GM12878 (cell line): ENCODE data around the gene MARS2. TPM values are rescaled to one million over a fixed set of nuclear protein-coding genes. Genes with fewer than 3 reads are reported as not detected.

Experiments
- ATAC-seq: fragments of 200-7000 bp; cut with Tn5 transposase; 3 replicates; pipeline ENCODE4 v1.9.1; 2020; ENCODE audit warnings: mild to moderate bottlenecking, moderate library complexity
- BruUV-seq: library from RNA; stranded (reverse); fragments of 400-500 nt; replicated peaks from 2 replicates; lab custom pipeline; 2021; lab: Mats Ljungman, UMichigan
- CTCF ChIA-PET: fragments of 300-600 bp; sonication (Branson Sonifier 250); formaldehyde crosslinking; extraction: SDS; loops from one replicate; lab custom pipeline; 2021; ENCODE audit warnings: inconsistent platforms; lab: Yijun Ruan, JAX
- POLR2A ChIA-PET: fragments of 350-600 bp; formaldehyde crosslinking; extraction: SDS; loops from one replicate; lab custom pipeline; 2021; ENCODE audit warnings: inconsistent platforms; lab: Charles Lee
- RAD21 ChIA-PET: fragments of 300-600 bp; sonication (Branson Sonifier 250); formaldehyde crosslinking; loops from one replicate; lab custom pipeline; 2023; ENCODE audit warnings: antibody characterized with exemption; ENCODE audit not compliant: unreplicated experiment; lab: Charles Lee
- SMC1A ChIA-PET: fragments of 300-600 bp; sonication (Branson Sonifier 250); formaldehyde crosslinking; loops from one replicate; lab custom pipeline; 2023; ENCODE audit not compliant: unreplicated experiment, uncharacterized antibody; lab: Charles Lee
- DNase-seq: peaks from one replicate; pipeline ENCODE4 v3.0.0-alpha.2; 2011; ENCODE audit warnings: low read depth, low spot score
- FAIRE-seq: peaks from 3 replicates; lab custom pipeline; 2011; peaks lifted over from hg19 to GRCh38; lab: Jason Lieb, UNC
- H2AFZ ChIP-seq: 2 replicates; pipeline ENCODE4 v1.6.0; 2011; ENCODE audit warnings: low read depth, low read length, control low read depth; ENCODE audit not compliant: control insufficient read depth
- H3K27ac ChIP-seq: 2 replicates; pipeline ENCODE4 v1.5.1; 2011; ENCODE audit warnings: control low read depth; ENCODE audit not compliant: control insufficient read depth, insufficient read depth
- H3K27me3 ChIP-seq, 2 experiments: replicated peaks in 1 of 2; 2 replicates each; pipeline versions ENCODE4 v1.6.0 to v1.6.1; 2011; ENCODE audit warnings: low read length in 1 of 2; ENCODE audit not compliant: control insufficient read depth in 2 of 2, insufficient read depth in 2 of 2
- H3K36me3 ChIP-seq, 2 experiments: 2 replicates each; pipeline ENCODE4 v1.5.1; 2011; ENCODE audit warnings: low read length in 1 of 2; ENCODE audit not compliant: control insufficient read depth in 2 of 2, insufficient read depth in 2 of 2
- H3K4me1 ChIP-seq: 2 replicates; pipeline ENCODE4 v1.6.1; 2011; ENCODE audit warnings: mild to moderate bottlenecking, low read length, moderate library complexity, mixed read lengths; ENCODE audit not compliant: control insufficient read depth, insufficient read depth
- H3K4me2 ChIP-seq: 2 replicates; pipeline ENCODE4 v1.6.0; 2011; ENCODE audit warnings: control low read depth; ENCODE audit not compliant: control insufficient read depth, insufficient read depth
- H3K4me3 ChIP-seq: fragments of 200-600 bp; sonication (generic); 2 replicates; pipeline ENCODE4 v1.5.1; 2016
- H3K79me2 ChIP-seq: 2 replicates; pipeline ENCODE4 v1.6.0; 2011; ENCODE audit warnings: low read length; ENCODE audit not compliant: control insufficient read depth, insufficient read depth
- H3K9ac ChIP-seq: 2 replicates; pipeline ENCODE4 v1.8.0; 2011; ENCODE audit warnings: low read length, control low read depth, mixed read lengths; ENCODE audit not compliant: control insufficient read depth, insufficient read depth
- H3K9me3 ChIP-seq: replicated peaks from 3 replicates; pipeline ENCODE4 v1.5.1; 2011; ENCODE audit warnings: mild to moderate bottlenecking, low read length; ENCODE audit not compliant: control insufficient read depth, insufficient read depth
- H4K20me1 ChIP-seq: 2 replicates; pipeline ENCODE4 v1.6.0; 2011; ENCODE audit not compliant: control insufficient read depth, insufficient read depth
- CTCF ChIP-seq, 3 experiments: IDR thresholded peaks in 2 of 3; conservative IDR thresholded peaks in 1 of 3; 2 replicates each; pipeline ENCODE4 v1.5.1; 2011; ENCODE audit warnings: low read depth in 3 of 3, low read length in 3 of 3, mild to moderate bottlenecking in 3 of 3, control low read depth in 2 of 3, moderate library complexity in 2 of 3, inconsistent platforms in 1 of 3, mixed read lengths in 1 of 3; ENCODE audit not compliant: control insufficient read depth in 2 of 3, insufficient read depth in 1 of 3; ENCODE audit errors: extremely low read depth in 1 of 3
- HCFC1 ChIP-seq: fragments of 150-350 bp; IDR thresholded peaks from 2 replicates; pipeline ENCODE4 v1.6.1; 2014; ENCODE audit warnings: low read length
- MXI1 ChIP-seq: fragments of 150-350 bp; IDR thresholded peaks from 2 replicates; pipeline ENCODE4 v1.6.1; 2011; ENCODE audit warnings: low read depth, mild to moderate bottlenecking, inconsistent platforms, low read length, improper control_type of control experiment
- POLR2AphosphoS2 ChIP-seq: IDR thresholded peaks from 2 replicates; pipeline ENCODE4 v1.6.1; 2011; ENCODE audit warnings: low read depth, mild to moderate bottlenecking, low read length, improper control_type of control experiment, moderate library complexity
- RAD21 ChIP-seq: IDR thresholded peaks from 2 replicates; pipeline ENCODE4 v1.6.1; 2011; ENCODE audit warnings: mild to moderate bottlenecking, low read depth, low read length, moderate library complexity; ENCODE audit not compliant: insufficient read depth
- RB1 ChIP-seq: fragments of 450-650 bp; formaldehyde crosslinking; IDR thresholded peaks from 2 replicates; pipeline ENCODE4 v1.6.1; 2017; ENCODE audit warnings: mild to moderate bottlenecking, borderline replicate concordance
- SIN3A ChIP-seq: IDR thresholded peaks from 2 replicates; pipeline ENCODE4 v1.6.1; 2012; ENCODE audit warnings: low read depth, low read length, improper control_type of control experiment
- SKIL ChIP-seq: fragments of 450-650 bp; IDR thresholded peaks from 2 replicates; pipeline ENCODE4 v1.6.1; 2017; ENCODE audit warnings: mild to moderate bottlenecking, low read depth, inconsistent platforms; ENCODE audit not compliant: poor library complexity, severe bottlenecking
- SMAD1 ChIP-seq: fragments of 450-650 bp; IDR thresholded peaks from 2 replicates; pipeline ENCODE4 v1.6.1; 2018; ENCODE audit warnings: mild to moderate bottlenecking, low read depth; ENCODE audit not compliant: partially characterized antibody
- SMC3 ChIP-seq: IDR thresholded peaks from 2 replicates; pipeline ENCODE4 v1.6.1; 2011; ENCODE audit warnings: low read length, improper control_type of control experiment, borderline replicate concordance
- TARDBP ChIP-seq: IDR thresholded peaks from 2 replicates; pipeline ENCODE4 v1.6.1; 2016; ENCODE audit warnings: borderline replicate concordance
- TCF3 ChIP-seq: IDR thresholded peaks from 2 replicates; pipeline ENCODE4 v1.6.1; 2012; ENCODE audit warnings: low read depth, mild to moderate bottlenecking, low read length, borderline replicate concordance; ENCODE audit not compliant: insufficient read depth
- YBX1 ChIP-seq: fragments of 450-650 bp; IDR thresholded peaks from 2 replicates; pipeline ENCODE4 v1.6.1; 2016; ENCODE audit warnings: antibody characterized with exemption
- YY1 ChIP-seq: IDR thresholded peaks from 2 replicates; pipeline ENCODE4 v1.6.1; 2011; ENCODE audit warnings: low read depth, mild to moderate bottlenecking, low read length
- ZBTB33 ChIP-seq: fragments of 450-650 bp; IDR thresholded peaks from 2 replicates; pipeline ENCODE4 v1.6.1; 2017; ENCODE audit warnings: mild to moderate bottlenecking
- ZNF384 ChIP-seq: IDR thresholded peaks from 2 replicates; pipeline ENCODE4 v1.6.1; 2012; ENCODE audit warnings: low read depth, mild to moderate bottlenecking, low read length, improper control_type of control experiment, borderline replicate concordance
- WGBS: methylation state at CpG from one replicate; pipeline ENCODE4 v1.1.6; 2016; ENCODE audit warnings: low lambda C conversion rate; ENCODE audit not compliant: insufficient replicate concordance, insufficient coverage; ENCODE audit errors: missing lambda C conversion rate; 5-methylcytosine and 5-hydroxymethylcytosine counted together
- in situ Hi-C: fragments of 300-500 bp; cut with MboI; formaldehyde crosslinking; loops from 9 replicates; pipeline ENCODE4 v1.14.3; 2018; ENCODE audit warnings: mixed read lengths
- intact Hi-C: fragments of 100-400 bp; cut with micrococcal nuclease; formaldehyde crosslinking; loops from one replicate; pipeline ENCODE4 v1.14.2; 2022; ENCODE audit not compliant: unreplicated experiment
- polyA plus RNA-seq, 11 experiments: library from polyadenylated mRNA; depleted of rRNA in 4 of 11; unstranded in 6 of 11; stranded (reverse) in 5 of 11; fragments of >200 nt; fragmentation: Nextera tagmentation in 4 of 11; fragmentation: Illumina TruSeq in 1 of 11; extraction: Ambion mirVana in 4 of 11; extraction: Trizol in 1 of 11; gene quantifications; 1 replicate in 1 of 11; 2 replicates in 10 of 11; pipeline versions ENCODE4 v1.2.1 to v1.2.3, GENCODE V29; 2011 to 2016; ENCODE audit warnings: inconsistent platforms in 2 of 11, missing spikeins in 2 of 11, low read depth in 1 of 11
- total RNA-seq, 4 experiments: library from RNA; depleted of rRNA in 3 of 4; stranded (reverse); fragments of >200 nt in 3 of 4; fragmentation: Illumina TruSeq in 1 of 4; extraction: Trizol in 1 of 4; gene quantifications; 2 replicates each; pipeline versions ENCODE4 v1.2.1 to v1.2.3, GENCODE V29; 2013 to 2021

Gene MARS2
- total and polyA plus RNA-seq, 10 of the 15 experiments (the other 5 are each of a cell fraction or from before 2014, with no cell fraction given): 4.0 to 22.7 (median 18.5) TPM

GRCh38 chr2:197707316-197708213, 2.4 kb downstream of the MARS2 start:
- no TSS peak for BruUV-seq
- no peak for TF ChIP-seq ZBTB33
- TF ChIP-seq YY1: no peak
- TF ChIP-seq TARDBP: no peak
- peak; percentile 62; the same call in 1 of the 2 replicates for TF ChIP-seq SMC3
- 0 out of 2 replicates have a peak, but pooled peaks have one; percentile 37 for TF ChIP-seq RB1
- TF ChIP-seq SIN3A: no peak
- no peak for TF ChIP-seq TCF3
- peak; percentile 61 to 69 (median 66) for TF ChIP-seq CTCF (IDR thresholded peaks at IDR 0.05 in 2 of 3, conservative IDR thresholded peaks at IDR 0.05 in 1 of 3; ENCODE audit: control insufficient read depth in 2 of 3, extremely low read depth in 1 of 3, insufficient read depth in 1 of 3, low read depth in 3 of 3, low read length in 3 of 3)
- no peak for TF ChIP-seq ZNF384
- no peak for TF ChIP-seq POLR2AphosphoS2
- no peak for TF ChIP-seq HCFC1
- TF ChIP-seq RAD21: peak; percentile 78
- TF ChIP-seq MXI1: peak; percentile 42; the same call in 1 of the 2 replicates
- TF ChIP-seq SKIL: peak; percentile 48
- no peak for TF ChIP-seq SMAD1
- TF ChIP-seq YBX1: no peak
- DNase-seq (no peak), ATAC-seq (peak; percentile 7), FAIRE-seq (no peak)
- Histone ChIP-seq H3K4me1 (peaks cover 14% of the 10 kb centered on the region), H3K4me3 (peak overlapping the region; percentile 81), H3K36me3 (peaks cover 0 to 9% of the 10 kb centered on the region in 2 experiments; a peak in 2 of 4 replicates), H2AFZ (no peak overlapping the region), H3K27me3 (no peaks in the 10 kb centered on the region), H3K9ac (peak overlapping the region; percentile 82), H3K4me2 (peak overlapping the region; percentile 79), H3K27ac (no peak overlapping the region; the same call in 1 of the 2 replicates), H3K9me3 (no peaks in the 10 kb centered on the region), H4K20me1 (no peaks in the 10 kb centered on the region; the same call in 1 of the 2 replicates), H3K79me2 (peaks cover 61% of the 10 kb centered on the region)
- ChIA-PET CTCF (interaction anchor here (0.6 to 4.5 kb wide), 13 partner anchors 8 to 589 kb away, joined by 3 to 60 read pairs (median 3); no protein-coding TSS in a partner anchor), RAD21 (interaction anchor here (0.9 to 3.1 kb wide), 5 partner anchors 9 to 209 kb away, joined by 3 to 22 read pairs (median 4); partner anchors contain the start of genes HSPD1, HSPE1 and MOB4), SMC1A (interaction anchor here (0.6 to 8.9 kb wide), 9 partner anchors 60 to 589 kb away, joined by 3 to 58 read pairs (median 4); partner anchors contain the start of genes HSPD1 and HSPE1), POLR2A (interaction anchor here (1.0 to 1.9 kb wide), 2 partner anchors 71 to 580 kb away, joined by 3 to 5 read pairs; no protein-coding TSS in a partner anchor)
- intact Hi-C loops (loop anchor here (1.0 to 5.0 kb wide), 4 partner anchors 70 to 255 kb away; partner anchors contain the start of genes COQ10B and MOB4), in situ Hi-C loops (loop anchor here (5.0 kb wide), 1 partner anchor 70 kb away; no protein-coding TSS in a partner anchor)
- 12% methylated on average over 4 of the region's 4 CpGs for WGBS
